ENCODE measurements around the gene CRHBP. TPM values are rescaled to one million over a fixed set of nuclear protein-coding genes. Genes with fewer than 3 reads are reported as not detected.

CRHBP gene
- total and polyA plus RNA-seq, 2 donors (not counting 3 experiments of a cell fraction or from before 2014, with no cell fraction given), result 0.08 to 0.51 TPM

GRCh38 chr5:76980518-76981144, 27.8 kb downstream of the CRHBP start:
- Histone ChIP-seq H3K27me3 (ENCODE audit: control insufficient read depth in 2 of 2, insufficient read depth in 2 of 2, low read length in 2 of 2) (peaks cover 0 to 3% of the 10 kb centered on the region in 2 experiments), H2AFZ (ENCODE audit: low read depth, low read length) (no peak overlapping the region), H3K4me2 (ENCODE audit: insufficient read depth, low read length) (no peak overlapping the region), H4K20me1 (replicated peaks; ENCODE audit: control insufficient read depth, extremely low read depth, insufficient read depth, low read length) (no peaks in the 10 kb centered on the region), H3K4me1 (ENCODE audit: control insufficient read depth, extremely low read depth, insufficient read depth, low read length) (no peaks in the 10 kb centered on the region), H3K4me3 (replicated peaks in 1 of 3; ENCODE audit: insufficient read depth in 1 of 3, low read depth in 1 of 3, low read length in 3 of 3) (no peak overlapping the region), H3K9ac (replicated peaks; ENCODE audit: extremely low read depth, insufficient read depth, low read length) (no peak overlapping the region), H3K79me2 (ENCODE audit: control insufficient read depth, insufficient read depth, low read length) (no peaks in the 10 kb centered on the region), H3K9me1 (replicated peaks; ENCODE audit: control insufficient read depth, extremely low read depth, insufficient read depth, low read length) (no peaks in the 10 kb centered on the region), H3K9me3 (replicated peaks; ENCODE audit: control insufficient read depth, insufficient read depth, low read length) (no peaks in the 10 kb centered on the region), H3K27ac (ENCODE audit: insufficient read depth, low read depth, low read length) (no peak overlapping the region), H3K36me3 (ENCODE audit: control insufficient read depth in 2 of 2, extremely low read depth in 1 of 2, insufficient read depth in 2 of 2, low read length in 2 of 2) (no peaks in the 10 kb centered on the region)
- ChIA-PET POLR2A (no interaction called here), CTCF (no interaction called here)
- TF ChIP-seq EZH2 (IDR thresholded peaks at IDR 0.05; ENCODE audit: borderline replicate concordance, low read depth, low read length, severe bottlenecking) (no peak), CTCF (IDR thresholded peaks at IDR 0.05; ENCODE audit: extremely low read depth in 1 of 2, insufficient read depth in 1 of 2, low read depth in 1 of 2, low read length in 2 of 2) (no peak), FOS (IDR thresholded peaks at IDR 0.05; ENCODE audit: borderline replicate concordance, insufficient read depth, low read length) (no peak)
- FAIRE-seq (peak; percentile 12), DNase-seq (ENCODE audit: low read depth, low spot score) (no peak)
- dilution Hi-C loops (cut with MboI; ENCODE audit: extremely low pct_ligation_motif_present, low sequenced_read_pairs), result no loop called here
- intact Hi-C loops (cut with micrococcal nuclease), result no loop called here
- no TSS peak for BruUV-seq (replicated peaks)

GRCh38 chr5:76982450-76982849, 29.6 kb downstream of the CRHBP start:
- Histone ChIP-seq H3K4me2 (ENCODE audit: insufficient read depth, low read length) (no peak overlapping the region), H3K9ac (replicated peaks; ENCODE audit: extremely low read depth, insufficient read depth, low read length) (no peak overlapping the region), H2AFZ (ENCODE audit: low read depth, low read length) (no peak overlapping the region), H3K27me3 (ENCODE audit: control insufficient read depth in 2 of 2, insufficient read depth in 2 of 2, low read length in 2 of 2) (no peaks in the 10 kb centered on the region), H3K4me3 (replicated peaks in 1 of 3; ENCODE audit: insufficient read depth in 1 of 3, low read depth in 1 of 3, low read length in 3 of 3) (no peak overlapping the region), H4K20me1 (replicated peaks; ENCODE audit: control insufficient read depth, extremely low read depth, insufficient read depth, low read length) (no peaks in the 10 kb centered on the region), H3K4me1 (ENCODE audit: control insufficient read depth, extremely low read depth, insufficient read depth, low read length) (no peaks in the 10 kb centered on the region), H3K36me3 (ENCODE audit: control insufficient read depth in 2 of 2, extremely low read depth in 1 of 2, insufficient read depth in 2 of 2, low read length in 2 of 2) (no peaks in the 10 kb centered on the region), H3K9me1 (replicated peaks; ENCODE audit: control insufficient read depth, extremely low read depth, insufficient read depth, low read length) (no peaks in the 10 kb centered on the region), H3K27ac (ENCODE audit: insufficient read depth, low read depth, low read length) (no peak overlapping the region), H3K9me3 (replicated peaks; ENCODE audit: control insufficient read depth, insufficient read depth, low read length) (no peaks in the 10 kb centered on the region), H3K79me2 (ENCODE audit: control insufficient read depth, insufficient read depth, low read length) (no peaks in the 10 kb centered on the region)
- ChIA-PET POLR2A (no interaction called here), CTCF (no interaction called here)
- BruUV-seq (replicated peaks), result no TSS peak
- TF ChIP-seq GATA2 (IDR thresholded peaks at IDR 0.05; ENCODE audit: insufficient read depth, insufficient read length, low read depth, low read length) (no peak), JUN (IDR thresholded peaks at IDR 0.05; ENCODE audit: borderline replicate concordance, insufficient read depth, insufficient read length, low read depth) (no peak), CTCF (IDR thresholded peaks at IDR 0.05; ENCODE audit: extremely low read depth in 1 of 2, insufficient read depth in 1 of 2, low read depth in 1 of 2, low read length in 2 of 2) (no peak), MYC (IDR thresholded peaks at IDR 0.05; ENCODE audit: low read depth, low read length) (no peak), EZH2 (IDR thresholded peaks at IDR 0.05; ENCODE audit: borderline replicate concordance, low read depth, low read length, severe bottlenecking) (no peak), POLR2AphosphoS5 (IDR thresholded peaks at IDR 0.05; ENCODE audit: insufficient read depth, low read depth, low read length) (no peak), POLR2A (IDR thresholded peaks at IDR 0.05; ENCODE audit: low read depth, low read length) (no peak), FOS (IDR thresholded peaks at IDR 0.05; ENCODE audit: borderline replicate concordance, insufficient read depth, low read length) (no peak), MAX (IDR thresholded peaks at IDR 0.05; ENCODE audit: insufficient read depth, insufficient read length) (no peak)
- no peak for DNase-seq (ENCODE audit: low read depth, low spot score)
- intact Hi-C loops (cut with micrococcal nuclease) (no loop called here), dilution Hi-C loops (cut with MboI; ENCODE audit: extremely low pct_ligation_motif_present, low sequenced_read_pairs) (no loop called here)
- no peak for FAIRE-seq
